Panc1 (cell line): Measurements from ENCODE around the gene LMNTD1. TPM values are rescaled to one million over a fixed set of nuclear protein-coding genes. Genes with fewer than 3 reads are reported as not detected.
A peak's percentile ranks its signal among the peaks of the same experiment; 100 is the strongest.

Experiments used
- ATAC-seq: fragments of 200-7000 bp; cut with Tn5 transposase; 2 replicates; pipeline ENCODE4 v1.9.1; 2020; ENCODE audit warnings: mild to moderate bottlenecking, moderate library complexity
- BruUV-seq: library from RNA; stranded (reverse); fragments of 400-500 nt; replicated peaks from 2 replicates; lab custom pipeline; 2021; lab: Mats Ljungman, UMichigan
- CTCF ChIA-PET: fragments of 300-600 bp; sonication (Branson Sonifier 250); formaldehyde crosslinking; loops from one replicate; lab custom pipeline; 2022; ENCODE audit warnings: antibody characterized with exemption; lab: Charles Lee
- POLR2A ChIA-PET: fragments of 300-600 bp; sonication (Branson Sonifier 250); formaldehyde crosslinking; loops from one replicate; lab custom pipeline; 2022; ENCODE audit warnings: antibody characterized with exemption; lab: Charles Lee
- DNase-seq: peaks from one replicate; pipeline ENCODE4 v3.0.0-alpha.2; 2010; ENCODE audit warnings: low read depth, low spot score
- H3K27ac ChIP-seq: 2 replicates; pipeline ENCODE4 v1.5.1; 2011; ENCODE audit warnings: mild to moderate bottlenecking, low read length, inconsistent platforms
- H3K27me3 ChIP-seq: fragments of 200-500 bp; sonication (Bioruptor generic); 2 replicates; pipeline ENCODE4 v1.6.0; 2014; ENCODE audit warnings: low read length, inconsistent platforms; ENCODE audit not compliant: control insufficient read depth, insufficient read depth
- H3K36me3 ChIP-seq: fragments of 200-500 bp; sonication (Bioruptor generic); 2 replicates; pipeline ENCODE4 v1.5.1; 2014; ENCODE audit warnings: inconsistent platforms, mild to moderate bottlenecking, low read length, moderate library complexity; ENCODE audit not compliant: control insufficient read depth, insufficient read depth
- H3K4me1 ChIP-seq: 2 replicates; pipeline ENCODE4 v1.5.1; 2011; ENCODE audit warnings: inconsistent platforms, mild to moderate bottlenecking, low read length, moderate library complexity; ENCODE audit not compliant: control insufficient read depth, insufficient read depth
- H3K4me3 ChIP-seq, 2 experiments: 2 replicates each; pipeline ENCODE4 v1.5.1; 2011 to 2012; ENCODE audit warnings: low read depth in 2 of 2, low read length in 2 of 2, mild to moderate bottlenecking in 2 of 2, inconsistent platforms in 1 of 2, moderate library complexity in 1 of 2
- H3K9me3 ChIP-seq: fragments of 200-500 bp; sonication (Bioruptor generic); 2 replicates; pipeline ENCODE4 v1.5.1; 2014; ENCODE audit warnings: low read depth, mild to moderate bottlenecking, inconsistent platforms, low read length, moderate library complexity; ENCODE audit not compliant: control insufficient read depth, insufficient read depth
- POLR2AphosphoS5 ChIP-seq: IDR thresholded peaks from 2 replicates; pipeline ENCODE4 v1.6.1; 2012; ENCODE audit warnings: mild to moderate bottlenecking, low read depth, low read length, moderate library complexity
- SIN3A ChIP-seq: IDR thresholded peaks from 2 replicates; pipeline ENCODE4 v1.6.1; 2012; ENCODE audit warnings: low read depth, mild to moderate bottlenecking, low read length, moderate library complexity, borderline replicate concordance; ENCODE audit not compliant: insufficient read depth
- TCF7L2 ChIP-seq: IDR thresholded peaks from 2 replicates; pipeline ENCODE4 v1.6.1; 2011; ENCODE audit warnings: mild to moderate bottlenecking, low read depth, low read length, inconsistent platforms
- in situ Hi-C: cut with HindIII; loops from 2 replicates; pipeline ENCODE4 v1.10.0; 2016; ENCODE audit warnings: low sequenced_read_pairs, low pct_unique_long_range_greater_than_20kb
- intact Hi-C: fragments of 100-400 bp; cut with micrococcal nuclease; formaldehyde crosslinking; loops from one replicate; pipeline ENCODE4 v1.10.0; 2022; ENCODE audit not compliant: unreplicated experiment
- total RNA-seq: library from RNA; stranded (reverse); gene quantifications from one replicate; pipeline ENCODE4 v1.2.1, GENCODE V29; 2021; ENCODE audit not compliant: unreplicated experiment
- TF ChIP-seq, protein P1 (sequence below), 2 experiments: IDR thresholded peaks; 2 replicates each; pipeline ENCODE4 v1.6.1; 2011 to 2012; ENCODE audit warnings: low read depth in 2 of 2, control low read depth in 1 of 2, low read length in 1 of 2, mild to moderate bottlenecking in 1 of 2, moderate library complexity in 1 of 2; ENCODE audit not compliant: insufficient read depth in 1 of 2
- TF ChIP-seq, protein P2 (sequence below): fragments of 450-650 bp; IDR thresholded peaks from 2 replicates; pipeline ENCODE4 v1.5.1; 2017; ENCODE audit warnings: mild to moderate bottlenecking

LMNTD1 gene
- total RNA-seq, 1 experiment from 2014 or later: 0.13 TPM

DNA sequence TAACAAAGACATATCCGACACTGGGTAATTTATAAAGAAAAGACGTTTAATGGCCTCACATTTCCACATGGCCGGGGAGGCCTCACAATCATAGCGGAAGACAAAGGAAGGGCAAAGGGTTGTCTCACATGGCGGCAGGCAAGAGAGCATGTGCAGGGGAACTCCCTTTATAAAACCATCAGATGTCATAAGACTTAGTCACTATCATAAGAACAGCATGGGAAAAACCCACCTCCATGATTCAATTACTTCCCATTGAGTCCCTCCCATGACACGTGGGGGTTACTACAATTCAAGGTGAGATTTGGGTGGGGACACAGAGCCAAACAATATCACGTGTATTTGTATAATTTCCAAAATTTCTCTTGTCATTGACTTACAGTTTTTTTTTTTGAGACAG, 5.5 kb upstream of the LMNTD1 start:
- CTCF ChIA-PET: no interaction called here
- in situ Hi-C loops: no loop called here
- H3K27me3 ChIP-seq: no peaks in the 10 kb centered on the region
- TF ChIP-seq POLR2AphosphoS5 (no peak), SIN3A (no peak), TCF7L2 (no peak)
- TF ChIP-seq, protein P1, sequence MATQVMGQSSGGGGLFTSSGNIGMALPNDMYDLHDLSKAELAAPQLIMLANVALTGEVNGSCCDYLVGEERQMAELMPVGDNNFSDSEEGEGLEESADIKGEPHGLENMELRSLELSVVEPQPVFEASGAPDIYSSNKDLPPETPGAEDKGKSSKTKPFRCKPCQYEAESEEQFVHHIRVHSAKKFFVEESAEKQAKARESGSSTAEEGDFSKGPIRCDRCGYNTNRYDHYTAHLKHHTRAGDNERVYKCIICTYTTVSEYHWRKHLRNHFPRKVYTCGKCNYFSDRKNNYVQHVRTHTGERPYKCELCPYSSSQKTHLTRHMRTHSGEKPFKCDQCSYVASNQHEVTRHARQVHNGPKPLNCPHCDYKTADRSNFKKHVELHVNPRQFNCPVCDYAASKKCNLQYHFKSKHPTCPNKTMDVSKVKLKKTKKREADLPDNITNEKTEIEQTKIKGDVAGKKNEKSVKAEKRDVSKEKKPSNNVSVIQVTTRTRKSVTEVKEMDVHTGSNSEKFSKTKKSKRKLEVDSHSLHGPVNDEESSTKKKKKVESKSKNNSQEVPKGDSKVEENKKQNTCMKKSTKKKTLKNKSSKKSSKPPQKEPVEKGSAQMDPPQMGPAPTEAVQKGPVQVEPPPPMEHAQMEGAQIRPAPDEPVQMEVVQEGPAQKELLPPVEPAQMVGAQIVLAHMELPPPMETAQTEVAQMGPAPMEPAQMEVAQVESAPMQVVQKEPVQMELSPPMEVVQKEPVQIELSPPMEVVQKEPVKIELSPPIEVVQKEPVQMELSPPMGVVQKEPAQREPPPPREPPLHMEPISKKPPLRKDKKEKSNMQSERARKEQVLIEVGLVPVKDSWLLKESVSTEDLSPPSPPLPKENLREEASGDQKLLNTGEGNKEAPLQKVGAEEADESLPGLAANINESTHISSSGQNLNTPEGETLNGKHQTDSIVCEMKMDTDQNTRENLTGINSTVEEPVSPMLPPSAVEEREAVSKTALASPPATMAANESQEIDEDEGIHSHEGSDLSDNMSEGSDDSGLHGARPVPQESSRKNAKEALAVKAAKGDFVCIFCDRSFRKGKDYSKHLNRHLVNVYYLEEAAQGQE (IDR thresholded peaks at IDR 0.05; ENCODE audit: insufficient read depth in 1 of 2, low read depth in 2 of 2, low read length in 1 of 2): no peak
- TF ChIP-seq, protein P2, sequence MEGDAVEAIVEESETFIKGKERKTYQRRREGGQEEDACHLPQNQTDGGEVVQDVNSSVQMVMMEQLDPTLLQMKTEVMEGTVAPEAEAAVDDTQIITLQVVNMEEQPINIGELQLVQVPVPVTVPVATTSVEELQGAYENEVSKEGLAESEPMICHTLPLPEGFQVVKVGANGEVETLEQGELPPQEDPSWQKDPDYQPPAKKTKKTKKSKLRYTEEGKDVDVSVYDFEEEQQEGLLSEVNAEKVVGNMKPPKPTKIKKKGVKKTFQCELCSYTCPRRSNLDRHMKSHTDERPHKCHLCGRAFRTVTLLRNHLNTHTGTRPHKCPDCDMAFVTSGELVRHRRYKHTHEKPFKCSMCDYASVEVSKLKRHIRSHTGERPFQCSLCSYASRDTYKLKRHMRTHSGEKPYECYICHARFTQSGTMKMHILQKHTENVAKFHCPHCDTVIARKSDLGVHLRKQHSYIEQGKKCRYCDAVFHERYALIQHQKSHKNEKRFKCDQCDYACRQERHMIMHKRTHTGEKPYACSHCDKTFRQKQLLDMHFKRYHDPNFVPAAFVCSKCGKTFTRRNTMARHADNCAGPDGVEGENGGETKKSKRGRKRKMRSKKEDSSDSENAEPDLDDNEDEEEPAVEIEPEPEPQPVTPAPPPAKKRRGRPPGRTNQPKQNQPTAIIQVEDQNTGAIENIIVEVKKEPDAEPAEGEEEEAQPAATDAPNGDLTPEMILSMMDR: no peak
- intact Hi-C loops: loop anchor here (5.0 kb wide), 1 partner anchor 121 kb away; no protein-coding TSS in a partner anchor
- H3K4me1 ChIP-seq: no peaks in the 10 kb centered on the region
- H3K27ac ChIP-seq: no peak overlapping the region
- DNase-seq (no peak), ATAC-seq (no peak)
- no TSS peak for BruUV-seq
- no peaks in the 10 kb centered on the region for H3K9me3 ChIP-seq
- no peak overlapping the region for H3K4me3 ChIP-seq
- no peaks in the 10 kb centered on the region for H3K36me3 ChIP-seq
- POLR2A ChIA-PET: no interaction called here

DNA sequence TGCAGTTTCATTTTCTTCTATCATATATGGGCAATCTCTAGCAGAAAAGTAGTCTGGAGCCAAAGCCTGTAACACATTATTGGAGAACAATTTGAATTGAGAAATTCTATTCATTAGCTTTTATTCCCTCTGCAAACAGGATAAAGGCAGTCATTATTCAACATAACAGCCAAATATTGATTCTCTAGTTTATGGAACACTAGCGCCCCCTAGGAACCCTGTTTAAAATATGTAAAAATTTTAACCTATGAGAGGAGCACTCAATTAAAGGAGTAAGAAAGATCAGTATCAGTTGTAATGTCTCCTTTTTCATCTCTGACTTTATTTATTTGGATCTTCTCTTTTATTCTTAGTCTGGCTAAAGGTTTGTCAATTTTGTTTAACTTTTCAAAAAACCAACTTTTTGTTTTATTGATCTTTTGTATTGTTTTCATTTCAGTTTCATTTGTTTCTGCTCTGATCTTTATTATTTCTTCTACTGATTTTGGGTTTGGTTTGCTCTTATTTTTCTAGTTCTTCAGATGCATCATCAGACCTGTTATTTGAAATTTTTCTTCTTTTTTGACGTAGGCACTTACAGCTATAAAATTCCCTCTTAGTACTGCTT, 4.8 kb upstream of the LMNTD1 start:
- Histone ChIP-seq H3K27me3 (no peaks in the 10 kb centered on the region), H3K4me3 (no peak overlapping the region), H3K4me1 (no peaks in the 10 kb centered on the region), H3K36me3 (no peaks in the 10 kb centered on the region), H3K9me3 (no peaks in the 10 kb centered on the region), H3K27ac (no peak overlapping the region)
- intact Hi-C loops (loop anchor here (5.0 kb wide), 1 partner anchor 121 kb away; no protein-coding TSS in a partner anchor), in situ Hi-C loops (no loop called here)
- POLR2A ChIA-PET: no interaction called here
- DNase-seq (no peak), ATAC-seq (no peak)
- no TSS peak for BruUV-seq
- TF ChIP-seq TCF7L2 (no peak), SIN3A (no peak), POLR2AphosphoS5 (no peak)
- TF ChIP-seq, protein P2: peak; percentile 81; the same call in 1 of the 2 replicates
- TF ChIP-seq, protein P1 (IDR thresholded peaks at IDR 0.05; ENCODE audit: insufficient read depth in 1 of 2, low read depth in 2 of 2, low read length in 1 of 2): no peak
- CTCF ChIA-PET: interaction anchor here (0.5 kb wide), 1 partner anchor 241 kb away, joined by 3 read pairs; no protein-coding TSS in a partner anchor
